SKM-1 treated with dmso at 0.1 percent for 144 hours (cell line): ENCODE results near the gene KCNMA1.

Experiments used
- DNase-seq: peaks from one replicate; lab custom pipeline; 2025; ENCODE audit not compliant: unreplicated experiment; lab: John Stamatoyannopoulos, UW

Gene KCNMA1

GRCh38 chr10:77380191-77380590 lies 257.4 kb downstream of the KCNMA1 start:
- no peak for DNase-seq

- DNase-seq, result no peak
These were observed 258.9 kb downstream of the KCNMA1 start for GRCh38 chr10:77378366-77379349.

GRCh38 chr10:77377678-77378352 lies 259.8 kb downstream of the KCNMA1 start:
- DNase-seq, result no peak

GRCh38 chr10:77377034-77377433 lies 260.6 kb downstream of the KCNMA1 start:
- DNase-seq, result no peak

- DNase-seq, result no peak
These were observed 263.4 kb downstream of the KCNMA1 start for GRCh38 chr10:77374189-77374656.

GRCh38 chr10:77371848-77372799 lies 265.5 kb downstream of the KCNMA1 start:
- no peak for DNase-seq

- DNase-seq, result no peak
These were observed 266.2 kb downstream of the KCNMA1 start for GRCh38 chr10:77371421-77371820.

GRCh38 chr10:77368006-77368405 lies 269.6 kb downstream of the KCNMA1 start:
- no peak for DNase-seq

GRCh38 chr10:77363210-77363609 lies 274.4 kb downstream of the KCNMA1 start:
- no peak for DNase-seq

GRCh38 chr10:77361831-77362230 lies 275.8 kb downstream of the KCNMA1 start:
- no peak for DNase-seq

- no peak for DNase-seq
These were observed 276.2 kb downstream of the KCNMA1 start for GRCh38 chr10:77361426-77361825.

GRCh38 chr10:77360835-77361234 lies 276.8 kb downstream of the KCNMA1 start:
- DNase-seq, result no peak

GRCh38 chr10:77359950-77360520 lies 277.6 kb downstream of the KCNMA1 start:
- DNase-seq, result no peak

- no peak for DNase-seq
These were observed 278.3 kb downstream of the KCNMA1 start for GRCh38 chr10:77359287-77359691.

- DNase-seq, result no peak
These were observed 279.0 kb downstream of the KCNMA1 start for GRCh38 chr10:77358656-77359055.

- no peak for DNase-seq
These were observed 279.8 kb downstream of the KCNMA1 start for GRCh38 chr10:77357611-77358310.

- DNase-seq, result no peak
These were observed 280.4 kb downstream of the KCNMA1 start for GRCh38 chr10:77357185-77357584.

- DNase-seq, result no peak
These were observed 281.8 kb downstream of the KCNMA1 start for GRCh38 chr10:77355844-77356243.

- DNase-seq, result no peak
These were observed 286.2 kb downstream of the KCNMA1 start for GRCh38 chr10:77351386-77351785.

GRCh38 chr10:77350711-77351119 lies 286.9 kb downstream of the KCNMA1 start:
- no peak for DNase-seq
